GM18951 (cell line): Measurements from ENCODE around the gene PTPN2.

Source experiments
- POLR2A ChIP-seq: IDR thresholded peaks from 4 replicates; pipeline ENCODE4 v1.6.1; 2011; ENCODE audit warnings: mild to moderate bottlenecking; ENCODE audit not compliant: insufficient read length, insufficient read depth; ENCODE audit errors: extremely low read depth
- in situ Hi-C: fragments of 300-500 bp; cut with MboI; formaldehyde crosslinking; loops from one replicate; pipeline ENCODE4 v1.12.0; 2022; ENCODE audit warnings: low sequenced_read_pairs, mixed read lengths, inconsistent platforms; ENCODE audit not compliant: unreplicated experiment

PTPN2 gene

GRCh38 chr18:12862467-12862866 lies 21.6 kb downstream of the PTPN2 start:
- in situ Hi-C loops = no loop called here
- TF ChIP-seq POLR2A = no peak

- in situ Hi-C loops = no loop called here
- no peak for TF ChIP-seq POLR2A
Measured at GRCh38 chr18:12861637-12862036, 22.4 kb downstream of the PTPN2 start.

GRCh38 chr18:12860530-12860929 lies 23.5 kb downstream of the PTPN2 start:
- in situ Hi-C loops = no loop called here
- no peak for TF ChIP-seq POLR2A

GRCh38 chr18:12858991-12859390 lies 25.0 kb downstream of the PTPN2 start:
- no peak for TF ChIP-seq POLR2A
- in situ Hi-C loops = no loop called here

- in situ Hi-C loops = no loop called here
- TF ChIP-seq POLR2A = no peak
Measured at GRCh38 chr18:12857991-12858544, 26.0 kb downstream of the PTPN2 start.

GRCh38 chr18:12857215-12857905 lies 26.7 kb downstream of the PTPN2 start:
- no peak for TF ChIP-seq POLR2A
- in situ Hi-C loops = no loop called here

GRCh38 chr18:12855916-12856315 lies 28.1 kb downstream of the PTPN2 start:
- no peak for TF ChIP-seq POLR2A

GRCh38 chr18:12852566-12853315 lies 31.3 kb downstream of the PTPN2 start:
- in situ Hi-C loops = no loop called here

More at GRCh38 chr18:12855916-12856315, 28.1 kb downstream of the PTPN2 start:
- in situ Hi-C loops = no loop called here

GRCh38 chr18:12851716-12852115 lies 32.3 kb downstream of the PTPN2 start:
- in situ Hi-C loops = no loop called here
- no peak for TF ChIP-seq POLR2A

More at GRCh38 chr18:12852566-12853315, 31.3 kb downstream of the PTPN2 start:
- no peak for TF ChIP-seq POLR2A

GRCh38 chr18:12849548-12849947 lies 34.5 kb downstream of the PTPN2 start:
- in situ Hi-C loops = no loop called here
- no peak for TF ChIP-seq POLR2A

- TF ChIP-seq POLR2A = no peak
- in situ Hi-C loops = no loop called here
Measured at GRCh38 chr18:12848405-12848804, 35.6 kb downstream of the PTPN2 start.

GRCh38 chr18:12844391-12844790 lies 39.6 kb downstream of the PTPN2 start:
- in situ Hi-C loops = no loop called here
- TF ChIP-seq POLR2A = no peak

- TF ChIP-seq POLR2A = no peak
- in situ Hi-C loops = no loop called here
Measured at GRCh38 chr18:12843420-12844350, 40.4 kb downstream of the PTPN2 start.
